GM12864 (cell line): ENCODE measurements around the gene ESAM.
A peak's percentile ranks its signal among the peaks of the same experiment; 100 is the strongest.

ENCODE experiments used
- DNase-seq: peaks from one replicate; pipeline ENCODE4 v3.0.0-alpha.2; 2011; ENCODE audit warnings: low read depth
- H3K4me3 ChIP-seq: 2 replicates; pipeline ENCODE4 v1.5.1; 2011; ENCODE audit warnings: mild to moderate bottlenecking, low read depth, low read length, control low read depth
- TF ChIP-seq, protein P1 (sequence below): IDR thresholded peaks from 2 replicates; pipeline ENCODE4 v1.5.1; 2011; ENCODE audit warnings: low read depth, mild to moderate bottlenecking, moderate library complexity, low read length, control low read depth, inconsistent platforms; ENCODE audit errors: missing control alignments

ESAM gene

DNA sequence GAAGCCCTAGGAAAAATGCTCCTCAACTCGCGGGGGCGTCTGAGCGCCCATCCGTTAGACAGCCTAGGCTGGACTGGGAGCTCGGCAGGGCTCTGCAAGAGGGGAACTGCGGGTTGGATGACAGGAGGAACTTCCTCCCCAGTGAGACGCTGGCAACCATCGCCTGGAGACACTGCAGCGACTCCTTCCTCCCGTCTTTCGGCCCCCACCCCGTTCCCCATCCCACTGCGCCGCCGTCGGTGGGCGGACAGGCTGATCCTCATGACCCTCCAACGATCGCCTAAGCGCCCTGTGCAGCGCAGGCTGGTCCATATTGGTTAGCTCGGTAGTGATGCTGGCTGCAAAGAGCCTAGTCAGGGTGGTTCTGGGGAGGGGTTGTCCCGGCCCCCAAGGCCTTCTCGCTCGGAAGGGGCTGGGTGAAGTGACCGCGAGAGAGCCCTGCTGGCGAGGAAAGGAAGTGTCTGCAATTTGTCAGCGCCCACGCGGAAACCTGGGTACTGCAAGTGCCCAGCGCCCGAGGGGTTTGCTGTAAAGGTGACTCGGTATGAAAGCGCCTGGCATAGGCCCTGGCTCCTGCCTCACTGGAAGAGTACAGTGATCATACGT is 21.7 kb downstream of the ESAM start:
- no peak for DNase-seq
- TF ChIP-seq, protein P1, sequence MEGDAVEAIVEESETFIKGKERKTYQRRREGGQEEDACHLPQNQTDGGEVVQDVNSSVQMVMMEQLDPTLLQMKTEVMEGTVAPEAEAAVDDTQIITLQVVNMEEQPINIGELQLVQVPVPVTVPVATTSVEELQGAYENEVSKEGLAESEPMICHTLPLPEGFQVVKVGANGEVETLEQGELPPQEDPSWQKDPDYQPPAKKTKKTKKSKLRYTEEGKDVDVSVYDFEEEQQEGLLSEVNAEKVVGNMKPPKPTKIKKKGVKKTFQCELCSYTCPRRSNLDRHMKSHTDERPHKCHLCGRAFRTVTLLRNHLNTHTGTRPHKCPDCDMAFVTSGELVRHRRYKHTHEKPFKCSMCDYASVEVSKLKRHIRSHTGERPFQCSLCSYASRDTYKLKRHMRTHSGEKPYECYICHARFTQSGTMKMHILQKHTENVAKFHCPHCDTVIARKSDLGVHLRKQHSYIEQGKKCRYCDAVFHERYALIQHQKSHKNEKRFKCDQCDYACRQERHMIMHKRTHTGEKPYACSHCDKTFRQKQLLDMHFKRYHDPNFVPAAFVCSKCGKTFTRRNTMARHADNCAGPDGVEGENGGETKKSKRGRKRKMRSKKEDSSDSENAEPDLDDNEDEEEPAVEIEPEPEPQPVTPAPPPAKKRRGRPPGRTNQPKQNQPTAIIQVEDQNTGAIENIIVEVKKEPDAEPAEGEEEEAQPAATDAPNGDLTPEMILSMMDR = peak; percentile 68
- H3K4me3 ChIP-seq = peak overlapping the region; percentile 49

DNA sequence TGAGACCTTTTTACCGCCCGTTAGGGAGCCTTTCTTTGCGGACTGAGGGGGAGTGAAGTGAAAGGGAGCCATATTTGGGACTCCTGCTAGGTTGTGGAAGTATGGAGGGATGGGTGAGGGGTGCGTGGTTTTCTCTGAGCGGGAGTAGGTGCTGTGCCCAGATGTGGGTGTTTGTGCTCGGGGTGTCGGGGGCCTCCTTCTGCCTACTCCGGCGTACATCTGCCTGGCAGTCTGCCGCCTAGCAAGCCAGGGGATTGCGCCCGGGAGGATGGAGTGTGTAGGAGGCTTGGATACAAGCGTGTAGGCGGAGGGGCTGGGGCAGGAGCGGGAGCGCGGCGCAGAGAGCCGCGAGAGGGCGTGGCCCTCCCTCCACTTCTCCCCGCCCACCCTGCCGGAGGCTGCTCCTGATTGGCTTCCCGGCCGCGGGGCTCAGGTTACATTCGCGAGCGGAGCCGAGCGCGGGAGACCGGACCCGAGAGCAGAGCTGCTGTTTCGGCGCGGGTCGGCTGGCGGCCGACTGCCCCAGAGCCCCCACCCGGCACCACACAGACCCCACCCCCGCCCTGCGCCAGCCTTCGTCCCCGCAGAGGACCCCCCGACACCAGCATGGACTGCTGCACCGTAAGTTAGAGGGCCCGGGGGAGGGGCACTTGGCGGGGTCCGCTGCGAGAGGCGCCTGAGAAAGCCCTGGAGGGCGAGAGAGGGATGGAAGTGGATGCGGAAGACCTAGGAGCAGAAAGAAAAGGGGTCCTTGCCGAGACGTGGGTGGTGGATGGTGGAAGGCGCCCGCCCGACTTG is 22.4 kb downstream of the ESAM start, which contains the start of gene NRGN:
Gene NRGN (plus strand): TSS at position 464 of the 798 bp plus-strand sequence. CDS start 143 bp downstream, at position 607.
- peak within 1 kb of the TSS; percentile 49 for H3K4me3 ChIP-seq
- DNase-seq = peak; percentile 35
- TF ChIP-seq, protein P1 = no peak

- TF ChIP-seq, protein P1 = no peak
- DNase-seq = no peak
- H3K4me3 ChIP-seq = no peak overlapping the region
Measured at GRCh38 chr11:124738713-124739478, 23.2 kb downstream of the ESAM start.

DNA sequence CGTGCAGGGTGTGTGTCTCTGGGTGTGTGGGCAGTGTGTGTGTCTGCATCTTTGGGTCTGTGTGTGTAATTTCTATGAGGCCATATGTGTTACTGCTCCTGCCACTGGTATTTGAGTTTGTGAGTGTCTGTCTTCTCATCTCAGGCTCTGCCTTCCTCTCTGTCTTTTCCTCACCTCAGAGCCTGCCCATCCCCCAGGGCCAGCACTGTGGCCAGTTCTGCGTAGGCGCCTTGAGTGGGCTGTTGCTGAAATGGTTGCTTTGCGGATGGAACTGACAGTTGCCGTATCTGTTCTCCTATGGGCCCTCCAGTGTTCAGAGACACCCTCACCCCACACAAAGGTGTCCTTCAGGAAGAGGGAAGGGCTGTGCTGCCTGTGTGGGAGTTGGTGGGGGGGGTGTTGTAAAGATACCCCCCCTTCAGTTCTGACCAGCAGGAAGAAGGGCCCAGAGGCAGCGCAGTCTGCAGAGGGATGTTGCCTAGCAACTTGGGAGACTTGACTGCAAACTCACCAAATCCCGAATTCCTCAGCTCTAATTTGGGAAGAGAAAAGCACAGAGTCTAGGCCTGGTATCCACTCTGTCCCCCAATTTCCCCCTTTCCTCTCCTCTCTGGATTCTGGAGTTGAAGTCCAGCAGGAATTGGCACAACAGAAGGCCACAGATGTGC is 24.3 kb downstream of the ESAM start:
- TF ChIP-seq, protein P1 = no peak
- no peak for DNase-seq
- no peak overlapping the region for H3K4me3 ChIP-seq

GRCh38 chr11:124736736-124737135 is 25.4 kb downstream of the ESAM start:
- no peak overlapping the region for H3K4me3 ChIP-seq
- DNase-seq = no peak
- TF ChIP-seq, protein P1 = no peak

DNA sequence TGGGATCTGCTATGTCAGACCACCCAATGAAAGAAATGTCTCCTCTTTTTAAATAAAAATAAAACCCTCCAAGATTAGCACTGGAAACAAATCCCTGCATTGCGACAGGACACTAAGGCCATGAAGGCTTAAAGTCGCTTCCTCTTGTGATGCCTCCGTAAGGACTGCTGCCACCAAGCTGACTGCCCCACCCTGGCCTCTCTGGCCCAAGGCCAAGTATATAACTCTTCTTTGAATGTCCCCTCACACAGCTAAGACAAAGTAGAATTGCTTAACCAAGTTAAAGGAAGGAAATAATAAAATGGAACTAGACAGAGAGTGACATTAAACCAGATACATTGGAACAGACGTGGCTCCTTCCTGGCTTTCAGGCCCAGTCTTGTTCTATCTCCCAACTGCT is 29.9 kb downstream of the ESAM start:
- no peak for DNase-seq
- no peak overlapping the region for H3K4me3 ChIP-seq
- TF ChIP-seq, protein P1 = no peak
